DND-41 (cell line): ENCODE data around the gene LY9.

Experiments used
- EZH2 ChIP-seq: IDR thresholded peaks from 3 replicates; pipeline ENCODE4 v1.6.1; 2012; ENCODE audit warnings: borderline replicate concordance, low read depth, mild to moderate bottlenecking, moderate library complexity, low read length, inconsistent platforms; ENCODE audit not compliant: severe bottlenecking
- TF ChIP-seq, protein P1 (sequence below): IDR thresholded peaks from 2 replicates; pipeline ENCODE4 v1.5.1; 2012; ENCODE audit warnings: borderline replicate concordance, low read length, moderate library complexity, mild to moderate bottlenecking; ENCODE audit not compliant: poor library complexity, severe bottlenecking; ENCODE audit errors: extremely low read depth

DNA sequence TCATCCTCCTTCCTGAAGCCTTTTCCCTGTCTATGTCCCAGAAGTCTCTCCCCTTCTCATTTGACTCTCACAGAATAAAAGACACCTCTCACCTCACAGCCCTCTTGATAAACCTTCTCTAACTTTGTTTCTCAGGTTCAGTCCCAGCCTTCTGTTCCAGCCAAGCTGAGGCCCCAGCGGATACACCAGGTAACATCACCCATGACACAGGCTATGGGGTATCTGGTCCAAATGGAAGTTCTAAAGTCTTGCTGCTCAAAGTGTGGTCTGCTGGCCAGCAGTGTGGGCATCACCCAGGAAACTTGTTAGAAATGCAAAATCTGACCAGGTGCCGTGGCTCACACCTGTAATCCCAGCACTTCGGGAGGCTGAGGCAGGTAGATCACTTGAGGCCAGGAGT, 23.2 kb downstream of the LY9 start:
- no peak for TF ChIP-seq EZH2
- TF ChIP-seq, protein P1, sequence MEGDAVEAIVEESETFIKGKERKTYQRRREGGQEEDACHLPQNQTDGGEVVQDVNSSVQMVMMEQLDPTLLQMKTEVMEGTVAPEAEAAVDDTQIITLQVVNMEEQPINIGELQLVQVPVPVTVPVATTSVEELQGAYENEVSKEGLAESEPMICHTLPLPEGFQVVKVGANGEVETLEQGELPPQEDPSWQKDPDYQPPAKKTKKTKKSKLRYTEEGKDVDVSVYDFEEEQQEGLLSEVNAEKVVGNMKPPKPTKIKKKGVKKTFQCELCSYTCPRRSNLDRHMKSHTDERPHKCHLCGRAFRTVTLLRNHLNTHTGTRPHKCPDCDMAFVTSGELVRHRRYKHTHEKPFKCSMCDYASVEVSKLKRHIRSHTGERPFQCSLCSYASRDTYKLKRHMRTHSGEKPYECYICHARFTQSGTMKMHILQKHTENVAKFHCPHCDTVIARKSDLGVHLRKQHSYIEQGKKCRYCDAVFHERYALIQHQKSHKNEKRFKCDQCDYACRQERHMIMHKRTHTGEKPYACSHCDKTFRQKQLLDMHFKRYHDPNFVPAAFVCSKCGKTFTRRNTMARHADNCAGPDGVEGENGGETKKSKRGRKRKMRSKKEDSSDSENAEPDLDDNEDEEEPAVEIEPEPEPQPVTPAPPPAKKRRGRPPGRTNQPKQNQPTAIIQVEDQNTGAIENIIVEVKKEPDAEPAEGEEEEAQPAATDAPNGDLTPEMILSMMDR: no peak
